ENCODE results near the gene IPO4. TPM values are rescaled to one million over a fixed set of nuclear protein-coding genes. Genes with fewer than 3 reads are reported as not detected.

Gene IPO4
- total RNA-seq, 1 donor from 2014 or later, result 50.2 TPM

- intact Hi-C loops (cut with micrococcal nuclease), result no loop called here
Measured at GRCh38 chr14:24133735-24134134, 54.9 kb downstream of the IPO4 start.

DNA sequence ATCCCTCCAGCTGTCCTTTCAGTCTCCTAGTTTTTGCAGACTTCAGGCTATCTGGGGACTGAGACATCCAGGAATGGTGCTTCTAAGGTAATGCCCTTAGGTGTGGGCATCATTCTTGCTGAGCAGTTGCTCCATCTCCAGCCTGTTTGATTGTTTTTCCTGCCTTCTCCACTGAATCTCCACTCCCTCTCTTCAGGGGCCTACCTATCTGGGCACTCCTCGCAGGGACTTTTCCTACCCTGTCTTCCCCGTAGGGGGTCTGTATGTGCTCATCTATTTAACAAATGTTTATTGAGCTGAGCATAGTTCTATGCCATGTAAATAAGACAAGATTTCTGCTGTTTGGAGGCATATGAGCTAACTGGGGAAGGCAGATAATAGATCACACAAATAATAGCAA lies 55.6 kb downstream of the IPO4 start:
- intact Hi-C loops (cut with micrococcal nuclease), result no loop called here

GRCh38 chr14:24132061-24132685 lies 56.4 kb downstream of the IPO4 start:
- intact Hi-C loops (cut with micrococcal nuclease), result no loop called here

GRCh38 chr14:24131549-24131966 lies 57.1 kb downstream of the IPO4 start:
- intact Hi-C loops (cut with micrococcal nuclease), result no loop called here

DNA sequence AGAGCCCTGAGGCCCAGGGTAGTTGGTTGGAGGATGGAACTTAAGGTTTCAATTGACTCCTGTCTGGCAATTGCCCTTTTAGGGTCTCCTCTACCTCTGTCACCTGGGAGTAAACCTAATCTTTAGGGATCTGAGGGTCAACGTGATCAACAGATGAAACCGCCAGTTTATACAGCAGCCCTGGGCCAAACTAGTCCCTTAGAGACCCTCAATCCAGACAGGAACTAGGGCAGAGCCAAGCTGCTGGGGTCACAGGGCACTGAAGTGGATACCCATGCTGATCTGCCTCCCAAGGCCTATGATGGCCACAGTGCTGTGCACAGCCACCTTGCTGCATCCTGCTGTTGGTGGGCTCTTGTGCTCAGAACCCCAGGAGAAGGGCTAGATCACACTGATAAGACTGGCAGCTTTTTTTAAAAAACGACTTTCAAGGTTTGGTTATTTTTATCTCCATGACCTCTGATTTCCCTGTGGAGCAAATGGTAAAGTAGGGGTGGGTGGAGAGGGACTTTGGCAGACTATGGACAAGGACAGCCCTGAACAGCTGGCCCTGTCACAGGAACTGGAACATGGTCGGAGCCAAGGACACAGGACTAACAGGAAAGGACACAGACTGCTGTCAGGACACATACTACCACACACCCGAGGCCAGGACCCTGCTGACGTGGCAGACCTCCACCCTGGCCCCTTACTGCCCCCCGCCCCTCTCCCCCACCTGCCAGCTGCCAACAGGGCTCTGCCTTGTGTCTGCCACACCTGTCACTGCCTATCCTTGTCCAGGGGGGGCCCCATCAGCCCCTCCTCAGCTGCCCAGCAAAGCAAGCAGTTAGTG lies 57.7 kb downstream of the IPO4 start:
- intact Hi-C loops (cut with micrococcal nuclease), result no loop called here

- intact Hi-C loops (cut with micrococcal nuclease), result no loop called here
Measured at GRCh38 chr14:24130380-24130716, 58.3 kb downstream of the IPO4 start, which contains the start of gene FITM1. FITM1 (plus strand) TSS chr14:24130659; CDS start chr14:24131564, 905 bp downstream.

Other genes starting within 250 kb of the IPO4 start
- gene DHRS4, start 235.0 kb downstream of the IPO4 start, total RNA-seq, result 23.6 and 23.9 TPM in 2 replicates
- 26.9 and 27.5 TPM in 2 replicates for gene DHRS4L2, start 199.9 kb downstream of the IPO4 start, total RNA-seq
- 0.73 and 0.82 TPM in 2 replicates for gene CARMIL3, start 136.8 kb downstream of the IPO4 start, total RNA-seq
- gene CPNE6, start 117.3 kb downstream of the IPO4 start, total RNA-seq, result not detected in 2 replicates
- gene PCK2, start 94.5 kb downstream of the IPO4 start, total RNA-seq, result 55.4 and 60.4 TPM in 2 replicates
- 81.8 and 84.9 TPM in 2 replicates for gene DCAF11, start 74.0 kb downstream of the IPO4 start, total RNA-seq
- 2.4 and 2.9 TPM in 2 replicates for gene NRL, start 73.9 kb downstream of the IPO4 start, total RNA-seq
- gene FITM1, start 58.2 kb downstream of the IPO4 start, total RNA-seq, result 0.57 and 1.1 TPM in 2 replicates
- gene PSME1, start 52.6 kb downstream of the IPO4 start, total RNA-seq, result 517 and 520 TPM in 2 replicates
- 22.1 and 23.3 TPM in 2 replicates for gene EMC9, start 47.2 kb downstream of the IPO4 start, total RNA-seq
- gene PSME2, start 42.2 kb downstream of the IPO4 start, total RNA-seq, result 725 and 729 TPM in 2 replicates
- 128 and 138 TPM in 2 replicates for gene RNF31, start 41.3 kb downstream of the IPO4 start, total RNA-seq
- 264 and 265 TPM in 2 replicates for gene IRF9, start 27.6 kb downstream of the IPO4 start, total RNA-seq
- gene REC8, start 16.7 kb downstream of the IPO4 start, total RNA-seq, result 66.0 and 68.7 TPM in 2 replicates
- 41.2 and 42.6 TPM in 2 replicates for gene TM9SF1, start 6.6 kb upstream of the IPO4 start, total RNA-seq
- 0.34 and 0.39 TPM in 2 replicates for gene TSSK4, start 16.9 kb upstream of the IPO4 start, total RNA-seq
- 85.8 and 90.3 TPM in 2 replicates for gene CHMP4A, start 24.7 kb upstream of the IPO4 start, total RNA-seq
- gene MDP1, start 27.2 kb upstream of the IPO4 start, total RNA-seq, result 11.1 and 13.8 TPM in 2 replicates
- gene NEDD8, start 43.6 kb upstream of the IPO4 start, total RNA-seq, result 191 and 199 TPM in 2 replicates
- 59.8 and 60.9 TPM in 2 replicates for gene GMPR2, start 44.1 kb upstream of the IPO4 start, total RNA-seq
- gene TINF2, start 53.8 kb upstream of the IPO4 start, total RNA-seq, result 129 and 136 TPM in 2 replicates
- 4.1 and 5.6 TPM in 2 replicates for gene TGM1, start 74.4 kb upstream of the IPO4 start, total RNA-seq
- 45.9 and 54.4 TPM in 2 replicates for gene RABGGTA, start 82.8 kb upstream of the IPO4 start, total RNA-seq
- 20.7 and 29.6 TPM in 2 replicates for gene DHRS1, start 111.0 kb upstream of the IPO4 start, total RNA-seq
- gene NOP9, start 111.0 kb upstream of the IPO4 start, total RNA-seq, result 41.3 and 41.6 TPM in 2 replicates
- gene CIDEB, start 119.2 kb upstream of the IPO4 start, total RNA-seq, result 28.6 and 29.5 TPM in 2 replicates
- gene LTB4R2, start 121.3 kb upstream of the IPO4 start, total RNA-seq, result 16.6 and 17.5 TPM in 2 replicates
- gene LTB4R, start 122.7 kb upstream of the IPO4 start, total RNA-seq, result 19.2 and 23.4 TPM in 2 replicates
- gene ADCY4, start 146.3 kb upstream of the IPO4 start, total RNA-seq, result 3.5 and 5.8 TPM in 2 replicates
- 29.7 and 34.6 TPM in 2 replicates for gene RIPK3, start 151.2 kb upstream of the IPO4 start, total RNA-seq
- gene NFATC4, start 179.4 kb upstream of the IPO4 start, total RNA-seq, result 0.09 TPM in 1 of 2 replicates, not detected in the other
- 0.14 TPM in 2 replicates for gene NYNRIN, start 210.2 kb upstream of the IPO4 start, total RNA-seq
- gene CBLN3, start 240.9 kb upstream of the IPO4 start, total RNA-seq, result 5.0 and 5.5 TPM in 2 replicates
- 76.6 and 79.3 TPM in 2 replicates for gene KHNYN, start 241.1 kb upstream of the IPO4 start, total RNA-seq

Measured in T-helper 2 cell treated with Interferon-gamma antibody and Interleukin-4, amounts not matched to agents 100 ng/mL and 5 ng/mL, for 36 hours (primary cell).